CD14-positive monocyte (primary cell): ENCODE measurements around the gene NUDCD3. TPM values are rescaled to one million over a fixed set of nuclear protein-coding genes. Genes with fewer than 3 reads are reported as not detected.

Experiments
- DNase-seq, 3 donors: peaks; one replicate each; pipeline ENCODE4 v3.0.0-alpha.2; 2011 to 2022
- H2AFZ ChIP-seq: 2 replicates; pipeline ENCODE4 v1.6.0; 2012; ENCODE audit warnings: mild to moderate bottlenecking, low read depth, low read length, inconsistent platforms; ENCODE audit not compliant: insufficient read depth, poor library complexity, severe bottlenecking
- H3K27ac ChIP-seq, 2 donors: 1 replicate in 1 of 2; 2 replicates in 1 of 2; pipeline ENCODE4 v1.5.1; 2012 to 2013; ENCODE audit warnings: low read length in 2 of 2, control low read depth in 1 of 2, inconsistent platforms in 1 of 2, low read depth in 1 of 2, mild to moderate bottlenecking in 1 of 2
- H3K27me3 ChIP-seq, 2 donors: one replicate each; pipeline versions ENCODE4 v1.6.0 to v1.6.1; 2011 to 2013; ENCODE audit warnings: low read length in 2 of 2; ENCODE audit not compliant: control insufficient read depth in 2 of 2, insufficient read depth in 2 of 2
- H3K36me3 ChIP-seq, 2 donors: replicated peaks in 1 of 2; 1 replicate in 1 of 2; 2 replicates in 1 of 2; pipeline versions ENCODE4 v1.5.1 to v1.6.1; 2012 to 2013; ENCODE audit warnings: low read length in 2 of 2, control low read depth in 1 of 2, inconsistent platforms in 1 of 2, mild to moderate bottlenecking in 1 of 2; ENCODE audit not compliant: insufficient read depth in 2 of 2, control insufficient read depth in 1 of 2
- H3K4me1 ChIP-seq, 2 donors: 1 replicate in 1 of 2; 2 replicates in 1 of 2; pipeline versions ENCODE4 v1.5.1 to v1.6.1; 2012 to 2013; ENCODE audit warnings: low read length in 2 of 2, control low read depth in 1 of 2, inconsistent platforms in 1 of 2, mild to moderate bottlenecking in 1 of 2, moderate library complexity in 1 of 2; ENCODE audit not compliant: insufficient read depth in 2 of 2, control insufficient read depth in 1 of 2
- H3K4me2 ChIP-seq: replicated peaks from 2 replicates; pipeline ENCODE3; 2012; ENCODE audit warnings: low read length, moderate library complexity, mild to moderate bottlenecking; ENCODE audit not compliant: poor library complexity, severe bottlenecking; ENCODE audit errors: extremely low read depth
- H3K4me3 ChIP-seq, 3 experiments: fragments of 200-600 bp in 1 of 3; sonication (generic) in 1 of 3; replicated peaks in 1 of 3; 1 replicate in 2 of 3; 2 replicates in 1 of 3; pipeline ENCODE4 v1.5.1; 2011 to 2013; ENCODE audit warnings: low read length in 3 of 3, mild to moderate bottlenecking in 3 of 3, control low read depth in 2 of 3, low read depth in 2 of 3, inconsistent platforms in 1 of 3, moderate library complexity in 1 of 3
- H3K79me2 ChIP-seq: 2 replicates; pipeline ENCODE4 v1.6.0; 2012; ENCODE audit warnings: mild to moderate bottlenecking, control low read depth, inconsistent platforms, low read length, moderate library complexity; ENCODE audit not compliant: insufficient read depth
- H3K9ac ChIP-seq: 2 replicates; pipeline ENCODE4 v1.6.0; 2017; ENCODE audit warnings: low read length, mild to moderate bottlenecking; ENCODE audit not compliant: insufficient read depth, poor library complexity, severe bottlenecking
- H3K9me3 ChIP-seq, 2 donors: replicated peaks in 1 of 2; 1 replicate in 1 of 2; 2 replicates in 1 of 2; pipeline versions ENCODE4 v1.5.1 to v1.6.1; 2012 to 2013; ENCODE audit warnings: low read length in 2 of 2, control low read depth in 1 of 2; ENCODE audit not compliant: control insufficient read depth in 1 of 2, insufficient read depth in 1 of 2
- H4K20me1 ChIP-seq: 2 replicates; pipeline ENCODE4 v1.6.0; 2012; ENCODE audit warnings: mild to moderate bottlenecking, low read length, control low read depth, moderate library complexity; ENCODE audit not compliant: insufficient read depth
- H3K27ac Mint-ChIP-seq, 7 donors: one replicate each; pipeline ENCODE4 v1.8.0; 2020; ENCODE audit warnings: mild to moderate bottlenecking in 7 of 7, mixed read lengths in 7 of 7, moderate library complexity in 6 of 7, inconsistent platforms in 2 of 7
- H3K27me3 Mint-ChIP-seq, 3 donors: one replicate each; pipeline ENCODE4 v1.8.0; 2021 to 2022; ENCODE audit warnings: low read depth in 3 of 3, mild to moderate bottlenecking in 3 of 3, mixed read lengths in 3 of 3, moderate library complexity in 3 of 3, inconsistent platforms in 1 of 3
- H3K36me3 Mint-ChIP-seq, 2 donors: one replicate each; pipeline ENCODE4 v1.8.0; 2020; ENCODE audit warnings: mixed read lengths in 2 of 2, inconsistent platforms in 1 of 2, mild to moderate bottlenecking in 1 of 2
- H3K4me1 Mint-ChIP-seq: one replicate; pipeline ENCODE4 v1.8.0; 2020; ENCODE audit warnings: mild to moderate bottlenecking, mixed read lengths
- H3K4me3 Mint-ChIP-seq, 2 donors: one replicate each; pipeline ENCODE4 v1.8.0; 2020; ENCODE audit warnings: mild to moderate bottlenecking in 2 of 2, mixed read lengths in 2 of 2, moderate library complexity in 1 of 2
- H3K9me3 Mint-ChIP-seq, 7 donors: one replicate each; pipeline ENCODE4 v1.8.0; 2020 to 2022; ENCODE audit warnings: mixed read lengths in 7 of 7, mild to moderate bottlenecking in 6 of 7, moderate library complexity in 6 of 7, inconsistent platforms in 2 of 7
- whole genome bisulfite sequencing: methylation state at CpG from one replicate; pipeline ENCODE4 v1.1.5; 2013; ENCODE audit warnings: missing lambda C conversion rate; ENCODE audit not compliant: insufficient coverage; 5-methylcytosine and 5-hydroxymethylcytosine counted together
- intact Hi-C, 2 donors: fragments of 100-400 bp; cut with micrococcal nuclease; formaldehyde crosslinking; loops; one replicate each; pipeline versions ENCODE4 v1.15.0 to v1.15.1; 2023
- polyA plus RNA-seq, 3 donors: library from polyadenylated mRNA; depleted of rRNA in 1 of 3; unstranded in 2 of 3; stranded (reverse) in 1 of 3; fragments of 300-500 nt in 2 of 3; fragments of >200 nt in 1 of 3; fragmentation: Illumina TruSeq in 2 of 3; gene quantifications; 1 replicate in 2 of 3; 2 replicates in 1 of 3; pipeline ENCODE4 v1.2.3, GENCODE V29; 2012 to 2021
- TF ChIP-seq, protein P1 (sequence below): fragments of 200-600 bp; IDR thresholded peaks from one replicate; pipeline ENCODE4 v1.8.0; 2022; ENCODE audit warnings: antibody characterized with exemption, mild to moderate bottlenecking

Gene NUDCD3
- polyA plus RNA-seq, 3 donors: 13.6 to 26.5 (median 21.6) TPM

DNA sequence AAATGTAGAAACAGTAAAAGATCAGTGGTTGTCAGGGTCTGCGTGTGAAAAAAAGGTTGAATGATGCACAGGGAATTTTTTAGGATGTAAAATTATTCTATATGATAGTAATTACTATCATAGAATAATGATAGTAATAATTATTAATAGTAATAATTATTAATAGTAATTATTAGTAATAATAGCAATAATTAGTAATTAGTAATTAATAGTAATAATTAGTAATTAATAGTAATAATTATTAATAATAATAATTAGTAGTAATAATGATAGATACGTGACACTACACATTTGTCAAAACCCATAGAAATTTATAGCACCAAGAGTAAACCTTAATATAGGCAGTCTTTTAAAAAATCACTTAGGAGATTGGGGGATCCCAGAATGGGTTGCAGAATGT is 4.5 kb upstream of the NUDCD3 start:
- TF ChIP-seq, protein P1, sequence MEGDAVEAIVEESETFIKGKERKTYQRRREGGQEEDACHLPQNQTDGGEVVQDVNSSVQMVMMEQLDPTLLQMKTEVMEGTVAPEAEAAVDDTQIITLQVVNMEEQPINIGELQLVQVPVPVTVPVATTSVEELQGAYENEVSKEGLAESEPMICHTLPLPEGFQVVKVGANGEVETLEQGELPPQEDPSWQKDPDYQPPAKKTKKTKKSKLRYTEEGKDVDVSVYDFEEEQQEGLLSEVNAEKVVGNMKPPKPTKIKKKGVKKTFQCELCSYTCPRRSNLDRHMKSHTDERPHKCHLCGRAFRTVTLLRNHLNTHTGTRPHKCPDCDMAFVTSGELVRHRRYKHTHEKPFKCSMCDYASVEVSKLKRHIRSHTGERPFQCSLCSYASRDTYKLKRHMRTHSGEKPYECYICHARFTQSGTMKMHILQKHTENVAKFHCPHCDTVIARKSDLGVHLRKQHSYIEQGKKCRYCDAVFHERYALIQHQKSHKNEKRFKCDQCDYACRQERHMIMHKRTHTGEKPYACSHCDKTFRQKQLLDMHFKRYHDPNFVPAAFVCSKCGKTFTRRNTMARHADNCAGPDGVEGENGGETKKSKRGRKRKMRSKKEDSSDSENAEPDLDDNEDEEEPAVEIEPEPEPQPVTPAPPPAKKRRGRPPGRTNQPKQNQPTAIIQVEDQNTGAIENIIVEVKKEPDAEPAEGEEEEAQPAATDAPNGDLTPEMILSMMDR: no peak
- H3K9me3 ChIP-seq: no peaks in the 10 kb centered on the region
- H3K27ac Mint-ChIP-seq: no peak overlapping the region
- no peak overlapping the region for H3K4me2 ChIP-seq
- H3K4me1 Mint-ChIP-seq: peaks cover 6% of the 10 kb centered on the region
- H3K79me2 ChIP-seq: peaks cover 5% of the 10 kb centered on the region
- H3K36me3 ChIP-seq: no peaks in the 10 kb centered on the region
- H2AFZ ChIP-seq: no peak overlapping the region
- H3K27me3 ChIP-seq: peaks cover 0 to 2% of the 10 kb centered on the region in 2 donors
- H4K20me1 ChIP-seq: no peaks in the 10 kb centered on the region
- peaks cover 4 to 5% (median 5%) of the 10 kb centered on the region in 3 donors for H3K27me3 Mint-ChIP-seq
- intact Hi-C loops: loop anchor here in 1 of 2 donors (5.0 to 10.0 kb wide), 3 partner anchors 77 to 1580 kb away; partner anchors contain the start of genes C7orf25, DDX56 and POLM
- H3K9me3 Mint-ChIP-seq: peaks cover 0 to 2% (median 0%) of the 10 kb centered on the region in 7 donors
- H3K27ac ChIP-seq: no peak overlapping the region
- no peaks in the 10 kb centered on the region for H3K36me3 Mint-ChIP-seq
- no CpG with 5 or more reads among the region's 2 CpGs for WGBS
- DNase-seq: no peak
- H3K4me3 ChIP-seq: no peak overlapping the region
- H3K4me3 Mint-ChIP-seq: no peak overlapping the region
- H3K9ac ChIP-seq: no peak overlapping the region
- peaks cover 1 to 3% of the 10 kb centered on the region in 2 donors for H3K4me1 ChIP-seq

DNA sequence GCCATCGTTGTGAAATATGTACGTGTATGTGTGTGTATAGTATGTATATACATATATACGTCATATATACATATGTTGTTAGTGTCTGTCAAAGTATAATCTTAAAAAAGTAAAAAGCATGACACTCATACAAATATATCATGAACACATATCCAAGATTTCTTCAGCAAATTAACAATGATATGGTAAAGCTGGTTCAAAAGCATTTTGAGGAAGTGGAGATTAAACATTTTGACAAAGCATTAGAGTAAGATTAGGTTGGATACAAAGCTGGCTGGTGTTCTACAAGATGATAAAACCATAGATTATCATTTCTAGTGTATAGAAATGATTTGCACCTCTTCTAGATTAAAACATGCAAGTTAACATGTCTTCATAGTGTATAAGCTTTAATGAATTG is 771 bp upstream of the NUDCD3 start:
- Histone ChIP-seq H3K27ac (peak overlapping the region in 1 of 2 donors; percentile 95), H3K27me3 (no peaks in the 10 kb centered on the region), H3K4me3 (peak overlapping the region; percentile 60 to 80 (median 78)), H3K9me3 (no peaks in the 10 kb centered on the region), H4K20me1 (no peaks in the 10 kb centered on the region), H3K4me2 (peak overlapping the region; percentile 89), H2AFZ (peak overlapping the region; percentile 92), H3K9ac (peak overlapping the region; percentile 89), H3K4me1 (peaks cover 13 to 21% of the 10 kb centered on the region in 2 donors), H3K79me2 (peaks cover 42% of the 10 kb centered on the region), H3K36me3 (no peaks in the 10 kb centered on the region)
- intact Hi-C loops: loop anchor here in 1 of 2 donors (5.0 to 10.0 kb wide), 3 partner anchors 81 to 1576 kb away; partner anchors contain the start of genes C7orf25, DDX56 and POLM
- Mint-ChIP-seq H3K4me1 (peaks cover 34% of the 10 kb centered on the region), H3K4me3 (peak overlapping the region; percentile 74 to 94), H3K9me3 (peaks cover 0 to 2% (median 0%) of the 10 kb centered on the region in 7 donors), H3K36me3 (peaks cover 2 to 5% of the 10 kb centered on the region in 2 donors), H3K27me3 (peaks cover 2 to 4% (median 4%) of the 10 kb centered on the region in 3 donors), H3K27ac (peak overlapping the region; percentile 86 to 98 (median 92))
- WGBS: no CpG with 5 or more reads among the region's 3 CpGs
- DNase-seq: no peak
- TF ChIP-seq, protein P1: no peak
